DND-41 (cell line): Measurements from ENCODE around the gene PCGF5.
A peak's percentile ranks its signal among the peaks of the same experiment; 100 is the strongest.

Experiments used
- ATAC-seq: fragments of 200-7000 bp; cut with Tn5 transposase; 3 replicates; pipeline ENCODE4 v1.9.1; 2021; ENCODE audit warnings: low read depth; ENCODE audit not compliant: insufficient read depth
- DNase-seq: peaks from one replicate; pipeline ENCODE4 v3.0.0-alpha.2; 2020
- H2AFZ ChIP-seq: 2 replicates; pipeline ENCODE4 v1.6.0; 2012; ENCODE audit warnings: low read depth, low read length
- H3K27ac ChIP-seq: 2 replicates; pipeline ENCODE4 v1.5.1; 2012; ENCODE audit warnings: low read length, inconsistent platforms
- H3K27me3 ChIP-seq: fragments of 200-600 bp; sonication (generic); 2 replicates; pipeline ENCODE4 v1.6.0; 2012; ENCODE audit warnings: low read length, mild to moderate bottlenecking, inconsistent platforms; ENCODE audit not compliant: insufficient read depth, poor library complexity
- H3K36me3 ChIP-seq: 2 replicates; pipeline ENCODE4 v1.5.1; 2012; ENCODE audit warnings: low read length, inconsistent platforms; ENCODE audit not compliant: insufficient read depth
- H3K4me1 ChIP-seq: 2 replicates; pipeline ENCODE4 v1.5.1; 2012; ENCODE audit warnings: mild to moderate bottlenecking, low read length; ENCODE audit not compliant: insufficient read depth
- H3K4me2 ChIP-seq: 2 replicates; pipeline ENCODE4 v1.6.0; 2012; ENCODE audit warnings: mild to moderate bottlenecking, moderate library complexity, low read length, inconsistent platforms; ENCODE audit not compliant: insufficient read depth
- H3K4me3 ChIP-seq, 2 experiments: fragments of 200-600 bp in 1 of 2; shearing (Covaris generic) in 1 of 2; 2 replicates each; pipeline ENCODE4 v1.5.1; 2012 to 2016; ENCODE audit warnings: inconsistent platforms in 2 of 2, low read length in 2 of 2, mild to moderate bottlenecking in 2 of 2, low read depth in 1 of 2, moderate library complexity in 1 of 2
- H3K79me2 ChIP-seq: 2 replicates; pipeline ENCODE4 v1.6.0; 2012; ENCODE audit warnings: low read length, inconsistent platforms; ENCODE audit not compliant: insufficient read depth
- H3K9ac ChIP-seq: 2 replicates; pipeline ENCODE4 v1.6.0; 2012; ENCODE audit warnings: low read depth, mild to moderate bottlenecking, inconsistent platforms, low read length, moderate library complexity
- H3K9me3 ChIP-seq: 2 replicates; pipeline ENCODE4 v1.5.1; 2012; ENCODE audit warnings: low read length, moderate library complexity, mild to moderate bottlenecking, inconsistent platforms; ENCODE audit not compliant: insufficient read depth, severe bottlenecking
- H4K20me1 ChIP-seq: 2 replicates; pipeline ENCODE4 v1.6.0; 2012; ENCODE audit warnings: low read length; ENCODE audit not compliant: insufficient read depth
- EZH2 ChIP-seq: IDR thresholded peaks from 3 replicates; pipeline ENCODE4 v1.6.1; 2012; ENCODE audit warnings: borderline replicate concordance, low read depth, mild to moderate bottlenecking, moderate library complexity, low read length, inconsistent platforms; ENCODE audit not compliant: severe bottlenecking
- TF ChIP-seq, protein P1 (sequence below): IDR thresholded peaks from 2 replicates; pipeline ENCODE4 v1.5.1; 2012; ENCODE audit warnings: borderline replicate concordance, low read length, moderate library complexity, mild to moderate bottlenecking; ENCODE audit not compliant: poor library complexity, severe bottlenecking; ENCODE audit errors: extremely low read depth

PCGF5 gene

DNA sequence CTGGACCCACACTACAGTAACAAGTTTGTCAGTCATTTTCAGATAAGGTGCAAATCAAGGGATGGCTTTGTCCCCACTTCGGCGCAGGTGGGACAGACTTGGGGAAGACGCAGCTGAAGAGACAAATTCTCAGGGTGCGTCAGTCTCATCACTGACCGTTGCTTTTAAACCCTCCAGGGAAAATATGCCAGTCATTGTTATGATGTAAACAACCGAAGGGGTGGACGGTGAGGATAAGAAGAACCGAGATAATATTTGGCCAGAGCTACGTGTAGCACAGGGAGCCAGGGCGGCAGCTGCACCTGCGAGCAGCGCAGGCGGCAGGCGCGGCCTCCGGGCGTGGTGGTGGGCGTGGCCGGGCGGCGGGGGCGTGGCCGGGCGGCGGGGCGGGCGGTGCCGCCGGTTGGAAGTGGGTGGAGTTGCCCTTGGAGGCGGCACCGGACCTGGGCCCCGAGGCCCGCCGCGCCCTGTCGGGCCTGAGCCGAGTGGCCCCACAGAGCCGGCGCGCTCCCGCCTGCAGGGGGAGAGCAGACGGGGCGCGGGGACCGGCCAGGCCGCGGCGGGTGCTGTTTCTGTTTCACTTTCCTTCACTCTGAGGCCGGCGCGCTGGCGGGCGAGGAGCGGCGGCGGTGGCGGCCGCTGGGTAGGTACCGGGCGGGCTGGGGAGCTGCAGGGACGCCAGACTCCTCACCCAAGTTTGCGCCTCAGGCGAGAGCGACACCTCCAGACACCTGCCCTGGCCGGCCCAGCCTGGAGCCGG lies at the start of gene PCGF5:
TSS of gene PCGF5 (plus strand) at position 470 of the 760 bp plus-strand sequence. CDS start 2,209 bp downstream, outside the sequence.
- Histone ChIP-seq H3K4me3 (peak within 1 kb of the TSS; percentile 42 to 63), H3K36me3 (peaks cover 32% of the 10 kb centered on the region), H3K27ac (peak within 1 kb of the TSS; percentile 76), H3K9me3 (no peaks in the 10 kb centered on the region), H3K79me2 (peaks cover 93% of the 10 kb centered on the region), H3K4me1 (peaks cover 52% of the 10 kb centered on the region), H3K4me2 (peak within 1 kb of the TSS; percentile 88), H4K20me1 (peaks cover 62% of the 10 kb centered on the region), H3K9ac (peak within 1 kb of the TSS; percentile 93), H2AFZ (peak within 1 kb of the TSS; percentile 51), H3K27me3 (no peaks in the 10 kb centered on the region)
- ATAC-seq: peak; percentile 91
- peak; percentile 92 for DNase-seq
- TF ChIP-seq EZH2: no peak
- TF ChIP-seq, protein P1, sequence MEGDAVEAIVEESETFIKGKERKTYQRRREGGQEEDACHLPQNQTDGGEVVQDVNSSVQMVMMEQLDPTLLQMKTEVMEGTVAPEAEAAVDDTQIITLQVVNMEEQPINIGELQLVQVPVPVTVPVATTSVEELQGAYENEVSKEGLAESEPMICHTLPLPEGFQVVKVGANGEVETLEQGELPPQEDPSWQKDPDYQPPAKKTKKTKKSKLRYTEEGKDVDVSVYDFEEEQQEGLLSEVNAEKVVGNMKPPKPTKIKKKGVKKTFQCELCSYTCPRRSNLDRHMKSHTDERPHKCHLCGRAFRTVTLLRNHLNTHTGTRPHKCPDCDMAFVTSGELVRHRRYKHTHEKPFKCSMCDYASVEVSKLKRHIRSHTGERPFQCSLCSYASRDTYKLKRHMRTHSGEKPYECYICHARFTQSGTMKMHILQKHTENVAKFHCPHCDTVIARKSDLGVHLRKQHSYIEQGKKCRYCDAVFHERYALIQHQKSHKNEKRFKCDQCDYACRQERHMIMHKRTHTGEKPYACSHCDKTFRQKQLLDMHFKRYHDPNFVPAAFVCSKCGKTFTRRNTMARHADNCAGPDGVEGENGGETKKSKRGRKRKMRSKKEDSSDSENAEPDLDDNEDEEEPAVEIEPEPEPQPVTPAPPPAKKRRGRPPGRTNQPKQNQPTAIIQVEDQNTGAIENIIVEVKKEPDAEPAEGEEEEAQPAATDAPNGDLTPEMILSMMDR: peak; percentile 34

DNA sequence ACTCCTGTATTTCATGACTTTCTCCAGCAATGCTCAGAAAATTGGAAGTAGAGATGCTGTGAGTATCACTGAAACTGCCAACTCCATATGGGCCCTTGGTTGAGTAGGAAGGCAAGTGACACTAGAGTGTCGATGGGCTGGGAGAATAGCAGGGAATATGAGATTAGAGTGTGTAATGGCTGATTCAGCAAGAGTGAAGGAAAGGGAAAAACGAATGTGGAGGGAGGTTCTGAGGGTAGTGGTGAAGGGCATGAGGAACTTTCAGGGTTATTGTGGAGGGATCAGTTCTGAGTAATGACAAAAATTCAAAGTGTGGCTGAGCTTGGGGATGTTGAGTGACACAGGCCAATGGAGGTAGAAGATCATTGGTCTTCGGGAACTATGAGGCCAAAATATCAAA lies 49.0 kb upstream of the PCGF5 start:
- 0 out of 2 replicates have a peak, but pooled peaks cover 2% of the 10 kb centered on the region for H3K4me1 ChIP-seq
- H3K27ac ChIP-seq: no peak overlapping the region
- no peak overlapping the region for H3K9ac ChIP-seq
- no peak overlapping the region for H3K4me3 ChIP-seq
- H4K20me1 ChIP-seq: peaks cover 31% of the 10 kb centered on the region; the same call in 1 of the 2 replicates
- no peaks in the 10 kb centered on the region for H3K27me3 ChIP-seq
- H3K79me2 ChIP-seq: peaks cover 91% of the 10 kb centered on the region
- TF ChIP-seq, protein P1: no peak
- no peak for TF ChIP-seq EZH2
- H3K36me3 ChIP-seq: peaks cover 11% of the 10 kb centered on the region; the same call in 1 of the 2 replicates
- no peak overlapping the region for H3K4me2 ChIP-seq
- ATAC-seq: no peak
- H3K9me3 ChIP-seq: peaks cover 3% of the 10 kb centered on the region
- DNase-seq: no peak
- H2AFZ ChIP-seq: no peak overlapping the region

DNA sequence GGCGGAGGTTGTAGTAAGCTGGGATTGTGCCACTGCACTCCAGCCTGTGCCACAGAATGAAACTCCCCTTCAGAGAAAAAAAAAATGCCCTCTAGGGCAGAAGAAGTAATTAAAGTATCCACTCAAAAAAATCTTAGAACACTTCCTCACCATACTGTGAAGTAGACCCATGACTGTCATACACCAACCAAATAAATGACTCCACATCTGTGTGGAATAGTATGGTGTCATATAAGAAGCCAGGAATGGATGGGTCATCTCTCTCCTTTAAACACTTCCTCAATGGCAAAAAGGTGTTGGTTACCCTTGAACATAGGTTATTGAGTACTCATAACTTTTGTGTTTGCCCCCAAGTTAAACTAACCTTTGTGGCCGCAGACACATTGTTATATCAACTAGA lies 48.1 kb upstream of the PCGF5 start:
- Histone ChIP-seq H3K4me3 (no peak overlapping the region), H3K36me3 (peaks cover 11% of the 10 kb centered on the region; the same call in 1 of the 2 replicates), H2AFZ (no peak overlapping the region), H3K4me1 (no peaks in the 10 kb centered on the region), H3K79me2 (peaks cover 88% of the 10 kb centered on the region), H3K4me2 (no peak overlapping the region), H3K27ac (no peak overlapping the region), H3K9me3 (peaks cover 3% of the 10 kb centered on the region), H4K20me1 (peaks cover 27% of the 10 kb centered on the region; the same call in 1 of the 2 replicates), H3K27me3 (no peaks in the 10 kb centered on the region), H3K9ac (no peak overlapping the region)
- ATAC-seq (peak; percentile 24; the same call in 1 of the 3 replicates), DNase-seq (no peak)
- TF ChIP-seq, protein P1: no peak
- no peak for TF ChIP-seq EZH2
